22Rv1 (cell line): ENCODE results near the gene RSBN1L.
A peak's percentile ranks its signal among the peaks of the same experiment; 100 is the strongest.

Source experiments
- H3K27ac ChIP-seq: fragments of 450-650 bp; 2 replicates; pipeline ENCODE4 v1.5.1; 2017
- CTCF ChIP-seq: fragments of 450-650 bp; IDR thresholded peaks from 2 replicates; pipeline ENCODE4 v1.5.1; 2017; ENCODE audit warnings: mild to moderate bottlenecking
- ZFX ChIP-seq: fragments of 450-650 bp; IDR thresholded peaks from 2 replicates; pipeline ENCODE4 v1.6.1; 2017; ENCODE audit warnings: antibody characterized with exemption, borderline replicate concordance

Gene RSBN1L

DNA sequence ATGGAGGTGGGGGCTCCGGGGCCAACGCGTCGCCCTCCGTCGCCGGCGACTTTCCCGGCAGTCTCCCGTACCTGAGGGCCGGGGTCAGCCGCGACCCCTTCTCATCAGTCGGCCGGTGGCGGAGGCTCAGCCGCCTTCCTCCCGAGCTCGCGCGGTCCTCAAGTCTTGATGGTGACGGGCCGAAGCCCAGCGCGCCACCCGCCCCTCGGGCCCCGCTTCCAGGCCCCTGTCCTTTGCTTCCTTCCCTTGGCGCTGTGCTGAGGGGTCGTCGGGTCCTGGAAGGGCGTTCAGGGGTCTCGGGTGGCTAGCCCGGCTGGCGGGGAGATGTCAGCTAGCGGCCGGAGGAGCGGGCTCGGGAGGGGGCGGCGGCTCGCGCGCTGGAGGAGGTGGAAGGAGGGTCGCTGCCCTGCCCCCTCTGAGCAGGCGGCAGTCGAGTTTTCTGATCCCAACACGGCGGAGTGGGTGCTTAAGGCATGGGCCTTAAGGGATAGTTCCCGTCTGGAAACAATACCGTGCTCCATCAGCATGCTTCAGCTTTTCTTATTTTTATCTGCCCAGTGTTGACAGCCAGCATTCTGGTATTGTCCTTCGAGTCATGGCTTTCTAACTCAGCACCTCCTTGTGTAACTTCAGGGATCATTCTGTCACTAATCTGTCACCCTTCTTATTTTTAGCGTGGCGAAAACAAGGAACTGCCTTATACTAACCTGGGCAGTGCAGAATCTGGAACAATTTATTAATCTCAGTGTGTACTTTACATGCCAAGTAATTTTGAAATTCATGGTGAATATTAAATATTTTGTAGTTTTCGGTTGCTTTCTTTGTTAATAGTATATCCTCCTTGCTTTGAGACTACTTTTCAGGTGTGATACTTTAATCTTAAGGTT, 103.1 kb downstream of the RSBN1L start:
- peak; percentile 69 for TF ChIP-seq CTCF
- no peak for TF ChIP-seq ZFX
- peak overlapping the region; percentile 86 for H3K27ac ChIP-seq

- H3K27ac ChIP-seq, result no peak overlapping the region
- TF ChIP-seq ZFX, result no peak
- TF ChIP-seq CTCF, result no peak
Observed at GRCh38 chr7:77800158-77800557, 103.9 kb downstream of the RSBN1L start.

- no peak for TF ChIP-seq CTCF
- no peak for TF ChIP-seq ZFX
- H3K27ac ChIP-seq, result no peak overlapping the region
Observed at GRCh38 chr7:77800730-77801129, 104.5 kb downstream of the RSBN1L start.

- H3K27ac ChIP-seq, result no peak overlapping the region
- TF ChIP-seq ZFX (no peak), CTCF (no peak)
Observed at GRCh38 chr7:77802557-77803405, 106.5 kb downstream of the RSBN1L start.

DNA sequence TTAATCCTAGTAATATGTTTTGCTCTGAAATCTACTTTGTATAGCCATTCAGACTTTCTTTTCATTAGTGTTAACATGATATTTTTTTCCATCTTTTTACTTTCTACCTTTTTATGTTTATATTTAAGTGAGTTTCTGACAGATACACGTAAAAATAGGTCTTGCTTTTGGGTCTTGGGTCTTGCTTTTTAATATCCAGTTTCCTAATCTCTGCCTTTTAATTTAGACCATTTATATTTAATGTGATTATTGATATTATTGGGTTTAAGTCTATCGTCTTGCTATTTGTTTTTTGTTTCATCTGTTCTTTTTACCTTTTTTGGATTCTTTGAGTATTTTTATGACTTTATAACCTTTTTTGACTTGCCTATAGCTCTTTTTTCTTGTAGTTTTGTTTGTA, 110.2 kb downstream of the RSBN1L start:
- H3K27ac ChIP-seq, result no peak overlapping the region
- TF ChIP-seq CTCF (no peak), ZFX (no peak)

DNA sequence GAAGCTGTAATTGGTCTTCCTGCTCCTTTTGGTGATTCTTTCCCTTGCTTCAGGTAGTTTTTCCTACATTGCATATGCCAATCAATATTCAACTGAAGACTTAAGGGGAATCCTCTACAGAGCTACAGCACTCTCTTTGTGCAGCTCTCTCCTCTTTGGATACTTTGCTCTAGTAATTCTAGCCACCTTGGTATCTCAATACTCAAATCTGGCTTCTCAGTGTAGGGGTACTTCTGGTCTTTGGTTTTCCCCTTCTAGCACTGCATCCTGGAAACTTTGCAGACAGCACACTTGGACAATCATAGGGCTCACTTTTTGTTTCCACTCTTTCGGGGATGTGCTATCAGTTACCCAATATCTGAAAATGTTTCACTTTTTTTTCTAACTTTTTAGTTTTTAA, 112.3 kb downstream of the RSBN1L start:
- no peak overlapping the region for H3K27ac ChIP-seq
- TF ChIP-seq ZFX (no peak), CTCF (no peak)
